ENCODE results near the gene ANKRD13A.

DNA sequence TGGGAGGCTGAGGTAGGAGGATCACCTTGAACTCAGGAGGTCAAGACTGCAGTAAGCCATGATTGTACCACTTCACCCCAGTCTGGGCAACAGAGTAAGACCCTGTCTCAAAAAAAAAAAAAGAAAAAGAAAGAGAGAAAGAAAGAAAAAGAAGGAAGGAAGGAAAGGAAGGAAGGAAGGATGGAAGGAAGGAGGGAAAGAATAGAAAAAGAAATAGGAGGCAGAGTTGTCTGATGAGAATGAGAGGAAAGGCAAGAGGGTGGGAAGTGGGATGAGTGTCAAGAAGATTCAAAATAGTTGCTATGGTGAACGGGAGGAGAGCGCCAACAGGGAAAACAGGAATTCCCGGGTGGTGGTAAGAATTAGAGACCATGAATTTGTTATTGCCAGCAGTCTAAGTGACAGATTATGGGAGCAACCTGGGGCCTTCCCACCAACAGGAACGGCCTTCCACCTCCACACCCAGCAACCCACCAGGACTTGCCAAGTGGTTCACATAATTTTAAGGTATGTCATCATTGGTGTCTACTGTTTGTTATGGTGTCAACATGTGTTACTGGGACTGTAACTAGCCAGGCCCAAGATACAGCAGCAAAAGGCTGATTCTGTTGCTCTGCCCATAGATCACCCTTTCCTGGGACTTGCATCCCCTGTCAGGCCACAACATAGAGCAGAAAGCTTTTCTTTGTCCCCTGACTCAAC is 85.2 kb downstream of the ANKRD13A start:
- no peak for TF ChIP-seq YY1 (IDR thresholded peaks at IDR 0.05; ENCODE audit: low read depth)
- no peak for TF ChIP-seq CTCF (IDR thresholded peaks at IDR 0.05)
- TF ChIP-seq RFX5 (IDR thresholded peaks at IDR 0.05; ENCODE audit: low read length): no peak
- no peak for TF ChIP-seq REST (IDR thresholded peaks at IDR 0.05; ENCODE audit: low read depth, low read length)
- TF ChIP-seq MAX (IDR thresholded peaks at IDR 0.05; ENCODE audit: low read depth): no peak
- no peak for TF ChIP-seq EZH2phosphoT487 (IDR thresholded peaks at IDR 0.05; ENCODE audit: borderline replicate concordance, low read depth)
- no peak for TF ChIP-seq SMC3 (IDR thresholded peaks at IDR 0.05; ENCODE audit: low read depth, low read length)

Measured in SK-N-SH (cell line).